Measurements from ENCODE around the gene KRIT1.

GRCh38 chr7:92150450-92151017, 95.2 kb downstream of the KRIT1 start:
- no peak for TF ChIP-seq CTCF (IDR thresholded peaks at IDR 0.05; ENCODE audit: borderline replicate concordance, extremely low read depth, low read length, poor library complexity, severe bottlenecking)
- no peak for TF ChIP-seq EZH2 (IDR thresholded peaks at IDR 0.05; ENCODE audit: borderline replicate concordance, low read depth, low read length, severe bottlenecking)

Data from DND-41 (cell line).